H1 (cell line): ENCODE results near the gene ABITRAM. TPM values are rescaled to one million over a fixed set of nuclear protein-coding genes. Genes with fewer than 3 reads are reported as not detected.

Source experiments
- CTCF ChIA-PET: fragments of 300-600 bp; sonication (Branson Sonifier 250); formaldehyde crosslinking; loops from one replicate; lab custom pipeline; 2021; ENCODE audit not compliant: partially characterized antibody; lab: Charles Lee
- POLR2A ChIA-PET: fragments of 300-600 bp; sonication (Branson Sonifier 250); formaldehyde crosslinking; loops from one replicate; lab custom pipeline; 2021; ENCODE audit warnings: inconsistent platforms; ENCODE audit not compliant: partially characterized antibody; lab: Charles Lee
- DNase-seq, 2 experiments: peaks; one replicate each; pipeline versions ENCODE4 v3.0.0 to v3.0.0-alpha.2; 2010 to 2022; ENCODE audit warnings: low spot score in 2 of 2, low read depth in 1 of 2, mixed read lengths in 1 of 2
- FAIRE-seq: peaks from 2 replicates; lab custom pipeline; 2011; peaks lifted over from hg19 to GRCh38; lab: Jason Lieb, UNC
- H2AFZ ChIP-seq: 2 replicates; pipeline ENCODE4 v1.8.1; 2012; ENCODE audit warnings: low read length, inconsistent platforms
- H2AK5ac ChIP-seq: 2 replicates; pipeline ENCODE4 v1.6.1; 2013; ENCODE audit warnings: low read depth, low read length
- H2BK120ac ChIP-seq: replicated peaks from 2 replicates; pipeline ENCODE3; 2013; ENCODE audit warnings: low read depth, low read length, inconsistent platforms
- H2BK12ac ChIP-seq: 2 replicates; pipeline ENCODE4 v1.6.1; 2013; ENCODE audit warnings: low read depth, low read length
- H2BK15ac ChIP-seq: 2 replicates; pipeline ENCODE4 v1.6.1; 2013; ENCODE audit warnings: low read length
- H2BK20ac ChIP-seq: 2 replicates; pipeline ENCODE4 v1.6.1; 2013; ENCODE audit warnings: low read length
- H2BK5ac ChIP-seq: 2 replicates; pipeline ENCODE4 v1.6.1; 2013; ENCODE audit warnings: low read depth, low read length
- H3K14ac ChIP-seq: 2 replicates; pipeline ENCODE4 v1.6.1; 2013; ENCODE audit warnings: inconsistent platforms; ENCODE audit not compliant: insufficient read length
- H3K18ac ChIP-seq: 2 replicates; pipeline ENCODE4 v1.6.1; 2013; ENCODE audit warnings: low read length; ENCODE audit errors: extremely low read depth
- H3K23ac ChIP-seq: 2 replicates; pipeline ENCODE4 v1.6.1; 2013; ENCODE audit warnings: inconsistent platforms; ENCODE audit not compliant: insufficient read length
- H3K23me2 ChIP-seq: 2 replicates; pipeline ENCODE4 v1.6.1; 2013; ENCODE audit warnings: low read depth, low read length
- H3K27ac ChIP-seq: 2 replicates; pipeline ENCODE4 v1.6.1; 2011; ENCODE audit warnings: low read depth, low read length, inconsistent platforms
- H3K27me3 ChIP-seq, 4 experiments: replicated peaks in 1 of 4; 1 replicate in 1 of 4; 2 replicates in 3 of 4; pipeline versions ENCODE4 v1.6.1 to v1.8.1; 2011 to 2013; ENCODE audit warnings: low read length in 3 of 4, mild to moderate bottlenecking in 3 of 4, inconsistent platforms in 2 of 4, mixed read lengths in 2 of 4, moderate library complexity in 1 of 4; ENCODE audit not compliant: control insufficient read depth in 3 of 4, insufficient read depth in 3 of 4; ENCODE audit errors: extremely low read depth in 1 of 4
- H3K36me3 ChIP-seq, 4 experiments: 2 replicates each; pipeline versions ENCODE4 v1.6.1 to v1.8.1; 2011 to 2013; ENCODE audit warnings: mild to moderate bottlenecking in 4 of 4, low read length in 3 of 4, moderate library complexity in 2 of 4, control low read depth in 1 of 4, inconsistent platforms in 1 of 4; ENCODE audit not compliant: insufficient read depth in 4 of 4, control insufficient read depth in 2 of 4
- H3K4ac ChIP-seq: replicated peaks from 2 replicates; pipeline ENCODE3; 2013; ENCODE audit warnings: low read length, low read depth, mixed read lengths, inconsistent platforms; ENCODE audit not compliant: insufficient read length
- H3K4me1 ChIP-seq, 4 experiments: replicated peaks in 1 of 4; 1 replicate in 1 of 4; 2 replicates in 3 of 4; pipeline versions ENCODE4 v1.6.1 to v1.8.1; 2011 to 2013; ENCODE audit warnings: low read length in 3 of 4, inconsistent platforms in 2 of 4, mixed read lengths in 1 of 4; ENCODE audit not compliant: insufficient read depth in 4 of 4, control insufficient read depth in 3 of 4
- H3K4me2 ChIP-seq, 2 experiments: 2 replicates each; pipeline versions ENCODE4 v1.6.1 to v1.8.1; 2011 to 2013; ENCODE audit warnings: low read depth in 2 of 2, low read length in 2 of 2, control low read depth in 1 of 2, inconsistent platforms in 1 of 2, mild to moderate bottlenecking in 1 of 2; ENCODE audit not compliant: insufficient read depth in 1 of 2
- H3K4me3 ChIP-seq, 4 experiments: fragments of 200-600, 300-600 bp in 1 of 4; sonication (generic), shearing (Covaris generic), sonication (Bioruptor Twin) in 1 of 4; 2 replicates each; pipeline versions ENCODE4 v1.5.1 to v1.8.1; 2011 to 2016; ENCODE audit warnings: low read length in 4 of 4, low read depth in 3 of 4, control low read depth in 2 of 4, inconsistent platforms in 2 of 4, mild to moderate bottlenecking in 2 of 4, mixed read lengths in 1 of 4, moderate library complexity in 1 of 4; ENCODE audit not compliant: insufficient read depth in 2 of 4; ENCODE audit errors: extremely low read depth in 1 of 4
- H3K56ac ChIP-seq: replicated peaks from 2 replicates; pipeline ENCODE3; 2013; ENCODE audit warnings: low read depth, mild to moderate bottlenecking, mixed read lengths, low read length, inconsistent platforms; ENCODE audit not compliant: insufficient read length
- H3K79me1 ChIP-seq: 2 replicates; pipeline ENCODE4 v1.6.1; 2013; ENCODE audit warnings: low read depth, low read length, control low read depth
- H3K79me2 ChIP-seq, 2 experiments: 2 replicates each; pipeline versions ENCODE4 v1.6.1 to v1.8.1; 2012 to 2013; ENCODE audit warnings: low read length in 2 of 2, mild to moderate bottlenecking in 2 of 2, inconsistent platforms in 1 of 2; ENCODE audit not compliant: insufficient read depth in 2 of 2, control insufficient read depth in 1 of 2
- H3K9ac ChIP-seq, 4 experiments: replicated peaks in 1 of 4; 1 replicate in 1 of 4; 2 replicates in 3 of 4; pipeline versions ENCODE4 v1.6.1 to v1.8.1; 2011 to 2013; ENCODE audit warnings: low read depth in 3 of 4, low read length in 3 of 4, control low read depth in 2 of 4, mild to moderate bottlenecking in 2 of 4, moderate library complexity in 2 of 4, inconsistent platforms in 1 of 4; ENCODE audit errors: extremely low read depth in 1 of 4
- H3K9me3 ChIP-seq, 2 experiments: 2 replicates each; pipeline versions ENCODE4 v1.6.1 to v1.8.1; 2012 to 2013; ENCODE audit warnings: mild to moderate bottlenecking in 2 of 2, moderate library complexity in 2 of 2, control low read depth in 1 of 2, inconsistent platforms in 1 of 2, low read depth in 1 of 2, low read length in 1 of 2, mixed read lengths in 1 of 2; ENCODE audit not compliant: insufficient read depth in 2 of 2
- H4K20me1 ChIP-seq, 2 experiments: replicated peaks in 1 of 2; 2 replicates each; pipeline versions ENCODE3 to v1.8.1; 2011 to 2013; ENCODE audit warnings: inconsistent platforms in 2 of 2, low read length in 2 of 2, mild to moderate bottlenecking in 1 of 2; ENCODE audit not compliant: insufficient read depth in 2 of 2, control insufficient read depth in 1 of 2
- H4K5ac ChIP-seq: 2 replicates; pipeline ENCODE4 v1.6.1; 2013; ENCODE audit warnings: low read length, low read depth, mixed read lengths, inconsistent platforms; ENCODE audit not compliant: insufficient read length
- H4K8ac ChIP-seq: 2 replicates; pipeline ENCODE4 v1.8.0; 2013; ENCODE audit warnings: mild to moderate bottlenecking, moderate library complexity, low read length, inconsistent platforms; ENCODE audit not compliant: insufficient read depth; ENCODE audit errors: extremely low read depth
- H4K91ac ChIP-seq: replicated peaks from 2 replicates; pipeline ENCODE3; 2013; ENCODE audit warnings: low read length, mixed read lengths, inconsistent platforms; ENCODE audit not compliant: insufficient read length
- EGR1 ChIP-seq: IDR thresholded peaks from 2 replicates; pipeline ENCODE4 v1.6.1; 2011; ENCODE audit warnings: low read depth, low read length, borderline replicate concordance
- KDM4A ChIP-seq: IDR thresholded peaks from one replicate; pipeline ENCODE4 v1.7.1; 2012; ENCODE audit warnings: low read depth, mild to moderate bottlenecking, moderate library complexity, low read length, inconsistent platforms; ENCODE audit not compliant: severe bottlenecking
- MAX ChIP-seq: IDR thresholded peaks from 2 replicates; pipeline ENCODE4 v1.6.1; 2012; ENCODE audit warnings: inconsistent platforms
- RFX5 ChIP-seq: IDR thresholded peaks from 2 replicates; pipeline ENCODE4 v1.6.1; 2011; ENCODE audit warnings: low read depth, low read length, improper control_type of control experiment, borderline replicate concordance
- RXRA ChIP-seq: IDR thresholded peaks from 2 replicates; pipeline ENCODE4 v1.6.1; 2011; ENCODE audit warnings: low read depth, mild to moderate bottlenecking, low read length, moderate library complexity; ENCODE audit not compliant: insufficient read depth
- TAF1 ChIP-seq: IDR thresholded peaks from 2 replicates; pipeline ENCODE4 v1.6.1; 2011; ENCODE audit warnings: mild to moderate bottlenecking, low read depth, low read length
- ZNF274 ChIP-seq: IDR thresholded peaks from 2 replicates; pipeline ENCODE4 v1.7.0; 2012; ENCODE audit warnings: low read length, borderline replicate concordance; ENCODE audit errors: extremely low read depth
- WGBS, 2 experiments: shearing (Covaris generic) in 1 of 2; methylation state at CpG; one replicate each; pipeline versions ENCODE4 v1.1.6 to v1.1.7; 2013 to 2015; ENCODE audit warnings: low lambda C conversion rate in 2 of 2, mixed read lengths in 2 of 2, inconsistent platforms in 1 of 2, low coverage in 1 of 2, missing lambda C conversion rate in 1 of 2; ENCODE audit not compliant: insufficient replicate concordance in 2 of 2, insufficient coverage in 1 of 2, insufficient read length in 1 of 2; ENCODE audit errors: extremely low coverage in 1 of 2, missing lambda C conversion rate in 1 of 2; 5-methylcytosine and 5-hydroxymethylcytosine counted together
- polyA plus RNA-seq, 7 experiments: library from polyadenylated mRNA; depleted of rRNA in 3 of 7; stranded (reverse) in 5 of 7; unstranded in 2 of 7; fragments of >200 nt in 5 of 7; fragments of 200-250 nt in 2 of 7; gene quantifications; 1 replicate in 5 of 7; 2 replicates in 1 of 7; 4 replicates in 1 of 7; pipeline versions ENCODE4 v1.2.1 to v1.2.3, GENCODE V29; 2011 to 2013; ENCODE audit warnings: missing spikeins in 2 of 7, mixed read lengths in 2 of 7
- total RNA-seq: library from RNA; stranded (reverse); fragmentation: NEBNext Ultra II Directional; extraction: Animal tissue kit (Norgen Biotek cat#: 25700); gene quantifications from 2 replicates; pipeline ENCODE4 v1.2.1, GENCODE V29; 2021

The ABITRAM gene
- total and polyA plus RNA-seq, 2 of the 8 experiments (the other 6 are each of a cell fraction or from before 2014, with no cell fraction given), result 8.4 to 9.0 TPM

GRCh38 chr9:108903420-108904103 lies 30.6 kb upstream of the ABITRAM start:
- Histone ChIP-seq H3K79me2 (no peaks in the 10 kb centered on the region), H3K56ac (no peak overlapping the region), H3K4me3 (no peak overlapping the region), H3K4ac (no peak overlapping the region), H2BK5ac (no peak overlapping the region), H4K91ac (no peak overlapping the region), H3K36me3 (peaks cover 12 to 66% (median 40%) of the 10 kb centered on the region in 4 experiments), H2AFZ (no peak overlapping the region), H2BK120ac (no peak overlapping the region), H3K9me3 (no peaks in the 10 kb centered on the region), H3K23me2 (peaks cover 2% of the 10 kb centered on the region; the same call in 1 of the 2 replicates), H2BK20ac (no peak overlapping the region), H3K14ac (no peak overlapping the region), H3K18ac (no peak overlapping the region), H3K4me2 (no peak overlapping the region), H4K8ac (no peak overlapping the region), H3K9ac (no peak overlapping the region), H2AK5ac (no peak overlapping the region), H3K27ac (no peak overlapping the region), H2BK12ac (no peak overlapping the region), H3K23ac (no peak overlapping the region), H3K27me3 (no peaks in the 10 kb centered on the region), H4K5ac (no peak overlapping the region), H4K20me1 (peaks cover 0 to 4% of the 10 kb centered on the region in 2 experiments), H3K79me1 (no peaks in the 10 kb centered on the region), H2BK15ac (no peak overlapping the region), H3K4me1 (no peaks in the 10 kb centered on the region)
- FAIRE-seq (no peak), DNase-seq (no peak)
- WGBS, 2 experiments, result 92% methylated on average over 2 of the region's 2 CpGs; no CpG with 5 or more reads in 1 of the 2 experiments
- ChIA-PET CTCF (interaction anchor here (0.7 kb wide), 1 partner anchor 9 kb away, joined by 3 read pairs; no protein-coding TSS in a partner anchor), POLR2A (no interaction called here)
- TF ChIP-seq TAF1 (no peak), ZNF274 (no peak), MAX (no peak), KDM4A (no peak), EGR1 (no peak), RFX5 (no peak), RXRA (no peak)
